Measurements from ENCODE around the gene NOTO.

NOTO gene

GRCh38 chr2:73253901-73254300, 51.5 kb downstream of the NOTO start:
- no peak for DNase-seq (ENCODE audit: low read depth)
- H3K4me3 ChIP-seq (ENCODE audit: low read depth, low read length): no peak overlapping the region
- TF ChIP-seq CTCF (IDR thresholded peaks at IDR 0.05; ENCODE audit: low read depth, low read length, missing control alignments): no peak

GRCh38 chr2:73254343-73255006, 52.1 kb downstream of the NOTO start:
- no peak overlapping the region for H3K4me3 ChIP-seq (ENCODE audit: low read depth, low read length)
- TF ChIP-seq CTCF (IDR thresholded peaks at IDR 0.05; ENCODE audit: low read depth, low read length, missing control alignments): no peak
- no peak for DNase-seq (ENCODE audit: low read depth)

- DNase-seq (ENCODE audit: low read depth): no peak
- no peak overlapping the region for H3K4me3 ChIP-seq (ENCODE audit: low read depth, low read length)
- TF ChIP-seq CTCF (IDR thresholded peaks at IDR 0.05; ENCODE audit: low read depth, low read length, missing control alignments): no peak
Measured at GRCh38 chr2:73255007-73255644, 52.8 kb downstream of the NOTO start.

GRCh38 chr2:73255907-73256617, 53.7 kb downstream of the NOTO start:
- H3K4me3 ChIP-seq (ENCODE audit: low read depth, low read length): no peak overlapping the region
- DNase-seq (ENCODE audit: low read depth): no peak
- TF ChIP-seq CTCF (IDR thresholded peaks at IDR 0.05; ENCODE audit: low read depth, low read length, missing control alignments): no peak

- TF ChIP-seq CTCF (IDR thresholded peaks at IDR 0.05; ENCODE audit: low read depth, low read length, missing control alignments): no peak
- DNase-seq (ENCODE audit: low read depth): no peak
- no peak overlapping the region for H3K4me3 ChIP-seq (ENCODE audit: low read depth, low read length)
Measured at GRCh38 chr2:73256618-73256922, 54.2 kb downstream of the NOTO start.

GRCh38 chr2:73257021-73257420, 54.6 kb downstream of the NOTO start:
- no peak for TF ChIP-seq CTCF (IDR thresholded peaks at IDR 0.05; ENCODE audit: low read depth, low read length, missing control alignments)
- DNase-seq (ENCODE audit: low read depth): no peak
- H3K4me3 ChIP-seq (ENCODE audit: low read depth, low read length): no peak overlapping the region

Data from GM12864 (cell line).